Measurements from ENCODE around the gene AGPAT2.

AGPAT2 gene

GRCh38 chr9:136689108-136689460 is 1.8 kb upstream of the AGPAT2 start:
- in situ Hi-C loops (cut with MboI; ENCODE audit: low sequenced_read_pairs), result no loop called here

GRCh38 chr9:136688274-136689107 is 1.2 kb upstream of the AGPAT2 start:
- in situ Hi-C loops (cut with MboI; ENCODE audit: low sequenced_read_pairs), result no loop called here

GRCh38 chr9:136687721-136688223 is 515 bp upstream of the AGPAT2 start:
- in situ Hi-C loops (cut with MboI; ENCODE audit: low sequenced_read_pairs), result no loop called here

- in situ Hi-C loops (cut with MboI; ENCODE audit: low sequenced_read_pairs), result no loop called here
Measured at GRCh38 chr9:136686534-136686793, 793 bp downstream of the AGPAT2 start.

GRCh38 chr9:136685790-136686533 is 1.3 kb downstream of the AGPAT2 start:
- in situ Hi-C loops (cut with MboI; ENCODE audit: low sequenced_read_pairs), result no loop called here

- in situ Hi-C loops (cut with MboI; ENCODE audit: low sequenced_read_pairs), result no loop called here
Measured at GRCh38 chr9:136685216-136685615, 2.0 kb downstream of the AGPAT2 start.

- in situ Hi-C loops (cut with MboI; ENCODE audit: low sequenced_read_pairs), result no loop called here
Measured at GRCh38 chr9:136684799-136685198, 2.5 kb downstream of the AGPAT2 start.

- in situ Hi-C loops (cut with MboI; ENCODE audit: low sequenced_read_pairs), result no loop called here
Measured at GRCh38 chr9:136684339-136684738, 2.9 kb downstream of the AGPAT2 start.

GRCh38 chr9:136683755-136684154 is 3.5 kb downstream of the AGPAT2 start:
- in situ Hi-C loops (cut with MboI; ENCODE audit: low sequenced_read_pairs), result no loop called here

GRCh38 chr9:136683173-136683745 is 4.0 kb downstream of the AGPAT2 start:
- in situ Hi-C loops (cut with MboI; ENCODE audit: low sequenced_read_pairs), result no loop called here

GRCh38 chr9:136682710-136683109 is 4.5 kb downstream of the AGPAT2 start:
- in situ Hi-C loops (cut with MboI; ENCODE audit: low sequenced_read_pairs), result no loop called here

- in situ Hi-C loops (cut with MboI; ENCODE audit: low sequenced_read_pairs), result no loop called here
Measured at GRCh38 chr9:136681945-136682699, 5.1 kb downstream of the AGPAT2 start.

GRCh38 chr9:136681029-136681428 is 6.2 kb downstream of the AGPAT2 start:
- in situ Hi-C loops (cut with MboI; ENCODE audit: low sequenced_read_pairs), result no loop called here

- in situ Hi-C loops (cut with MboI; ENCODE audit: low sequenced_read_pairs), result no loop called here
Measured at GRCh38 chr9:136679431-136679941, 7.8 kb downstream of the AGPAT2 start.

GRCh38 chr9:136678624-136679023 is 8.6 kb downstream of the AGPAT2 start:
- in situ Hi-C loops (cut with MboI; ENCODE audit: low sequenced_read_pairs), result no loop called here

GRCh38 chr9:136678034-136678433 is 9.2 kb downstream of the AGPAT2 start:
- in situ Hi-C loops (cut with MboI; ENCODE audit: low sequenced_read_pairs), result no loop called here

GRCh38 chr9:136676920-136677686 is 10.2 kb downstream of the AGPAT2 start:
- in situ Hi-C loops (cut with MboI; ENCODE audit: low sequenced_read_pairs), result no loop called here

- in situ Hi-C loops (cut with MboI; ENCODE audit: low sequenced_read_pairs), result no loop called here
Measured at GRCh38 chr9:136676297-136676794, 10.9 kb downstream of the AGPAT2 start.

GRCh38 chr9:136675477-136676296 is 11.6 kb downstream of the AGPAT2 start:
- in situ Hi-C loops (cut with MboI; ENCODE audit: low sequenced_read_pairs), result no loop called here
